ENCODE results near the gene HPS1. TPM values are rescaled to one million over a fixed set of nuclear protein-coding genes. Genes with fewer than 3 reads are reported as not detected.

The HPS1 gene
- total and polyA plus RNA-seq, 2 of the 4 experiments (the other 2 are of a cell fraction), result 14.0 to 55.2 TPM

- no peak overlapping the region for H3K4ac ChIP-seq (ENCODE audit: low read depth, low read length)
- no peak overlapping the region for H3K23ac ChIP-seq (ENCODE audit: low read depth, low read length)
- no peak overlapping the region for H3K56ac ChIP-seq (ENCODE audit: extremely low read depth, insufficient read depth, low read length)
- no peaks in the 10 kb centered on the region for H3K9me3 ChIP-seq (ENCODE audit: control insufficient read depth, insufficient read depth, low read length)
- H2AK9ac ChIP-seq (replicated peaks; ENCODE audit: low read depth, low read length, poor library complexity), result peak overlapping the region; percentile 28
- peak overlapping the region; percentile 14 for H2AFZ ChIP-seq (replicated peaks; ENCODE audit: low read length, poor library complexity)
- ATAC-seq (ENCODE audit: low read depth) (no peak), DNase-seq (no peak)
- H3K27me3 ChIP-seq (ENCODE audit: control insufficient read depth, insufficient read depth, low read length), result no peaks in the 10 kb centered on the region
- H4K8ac ChIP-seq (ENCODE audit: low read depth in 2 of 2, low read length in 2 of 2), result no peak overlapping the region
- H3K4me1 ChIP-seq (ENCODE audit: control insufficient read depth, insufficient read depth, low read length), result peaks cover 6% of the 10 kb centered on the region
- peaks cover 12% of the 10 kb centered on the region for H3K9me1 ChIP-seq (ENCODE audit: insufficient read depth, low read length)
- peak overlapping the region; percentile 39; the same call in 1 of the 2 replicates for H2AK5ac ChIP-seq (ENCODE audit: low read depth, low read length)
- no peak overlapping the region for H3K27ac ChIP-seq (ENCODE audit: insufficient read depth, low read length)
- no peak overlapping the region for H3K14ac ChIP-seq (replicated peaks; ENCODE audit: low read depth, low read length)
- peaks cover 0 to 4% of the 10 kb centered on the region in 2 experiments; a peak in 1 of 4 replicates for H3K79me1 ChIP-seq (ENCODE audit: low read depth in 1 of 2, low read length in 2 of 2)
- TF ChIP-seq RAD21 (IDR thresholded peaks at IDR 0.05; ENCODE audit: low read length) (no peak), ELK1 (IDR thresholded peaks at IDR 0.05; ENCODE audit: borderline replicate concordance, low read depth, low read length) (no peak), POLR2A (IDR thresholded peaks at IDR 0.05; ENCODE audit: low read depth, low read length) (no peak), MXI1 (IDR thresholded peaks at IDR 0.05; ENCODE audit: borderline replicate concordance, low read depth, low read length) (no peak), CHD1 (IDR thresholded peaks at IDR 0.05; ENCODE audit: low read depth, low read length) (no peak), BHLHE40 (IDR thresholded peaks at IDR 0.05; ENCODE audit: low read depth, low read length) (no peak), CEBPB (IDR thresholded peaks at IDR 0.05; ENCODE audit: low read depth, low read length) (no peak)
- no peak overlapping the region for H2BK120ac ChIP-seq (ENCODE audit: low read depth, low read length)
- no peak overlapping the region for H3K9ac ChIP-seq (ENCODE audit: low read depth, low read length)
- intact Hi-C loops (cut with micrococcal nuclease) (no loop called here), in situ Hi-C loops (cut with MboI; ENCODE audit: low sequenced_read_pairs) (no loop called here), dilution Hi-C loops (cut with HindIII; ENCODE audit: low sequenced_read_pairs, unreplicated experiment) (no loop called here)
- H2BK20ac ChIP-seq (ENCODE audit: low read depth, low read length), result no peak overlapping the region
- peaks cover 17% of the 10 kb centered on the region; the same call in 1 of the 2 replicates for H3K36me3 ChIP-seq (ENCODE audit: control insufficient read depth, insufficient read depth, low read length)
- no peak overlapping the region for H4K5ac ChIP-seq (ENCODE audit: low read depth, low read length)
- 97% methylated on average over 10 of the region's 13 CpGs; no CpG with 5 or more reads in 1 of the 2 experiments for WGBS, 2 experiments (ENCODE audit: extremely low coverage in 2 of 2, insufficient read length in 1 of 2)
- ChIA-PET POLR2A (ENCODE audit: unreplicated experiment) (no interaction called here), CTCF (no interaction called here)
- no peak overlapping the region for H4K91ac ChIP-seq (ENCODE audit: insufficient read depth, low read depth, low read length)
- H2BK15ac ChIP-seq (ENCODE audit: low read depth, low read length), result no peak overlapping the region
- no peak overlapping the region for H2BK5ac ChIP-seq (ENCODE audit: low read depth, low read length, poor library complexity, severe bottlenecking)
- H3K4me2 ChIP-seq (ENCODE audit: low read depth, low read length), result no peak overlapping the region
- H3K18ac ChIP-seq (ENCODE audit: low read depth, low read length), result no peak overlapping the region
- no peak overlapping the region for H3K4me3 ChIP-seq (ENCODE audit: insufficient read depth, low read depth, low read length)
- no peaks in the 10 kb centered on the region for H4K20me1 ChIP-seq (ENCODE audit: insufficient read depth, low read length)
- no TSS peak for BruUV-seq (replicated peaks)
These were observed 58.6 kb downstream of the HPS1 start for GRCh38 chr10:98388101-98388655.

Measured in IMR-90 (cell line).